Measurements from ENCODE around the gene ZBTB7A.

- no peak for TF ChIP-seq CTCF (conservative IDR thresholded peaks at IDR 0.05; ENCODE audit: low read length)
- no peak for TF ChIP-seq EZH2phosphoT487 (IDR thresholded peaks at IDR 0.05; ENCODE audit: borderline replicate concordance)
Measured at GRCh38 chr19:4042064-4042730, 24.5 kb downstream of the ZBTB7A start.

Data from Loucy (cell line).